Suprapubic skin (tissue), 4 donors: Measurements from ENCODE around the gene ABI3BP. TPM values are rescaled to one million over a fixed set of nuclear protein-coding genes. Genes with fewer than 3 reads are reported as not detected.

Experiments used
- DNase-seq, 2 donors: peaks; one replicate each; pipeline ENCODE4 v3.0.0-alpha.2; 2019; ENCODE audit warnings: low spot score in 2 of 2
- H3K27ac ChIP-seq: fragments of 200-600 bp; sonication (generic); one replicate; pipeline ENCODE4 v1.5.1; 2019
- H3K27me3 ChIP-seq: fragments of 200-600 bp; sonication (generic); one replicate; pipeline ENCODE4 v1.5.1; 2019
- H3K36me3 ChIP-seq: fragments of 200-600 bp; sonication (generic); one replicate; pipeline ENCODE4 v1.5.1; 2019
- H3K4me1 ChIP-seq: fragments of 200-600 bp; sonication (generic); one replicate; pipeline ENCODE4 v1.5.1; 2019
- H3K4me3 ChIP-seq: fragments of 200-600 bp; sonication (generic); one replicate; pipeline ENCODE4 v1.5.1; 2019; ENCODE audit warnings: mild to moderate bottlenecking
- H3K9me3 ChIP-seq: fragments of 200-600 bp; sonication (generic); one replicate; pipeline ENCODE4 v1.5.1; 2019
- EP300 ChIP-seq: sonication (generic); formaldehyde crosslinking; IDR thresholded peaks from one replicate; pipeline ENCODE4 v1.6.1; 2017; ENCODE audit warnings: antibody characterized with exemption
- POLR2A ChIP-seq, 2 donors: fragments of 450-650 bp; IDR thresholded peaks; one replicate each; pipeline ENCODE4 v1.6.1; 2017; ENCODE audit warnings: antibody characterized with exemption in 2 of 2, mild to moderate bottlenecking in 2 of 2, moderate library complexity in 2 of 2
- POLR2AphosphoS5 ChIP-seq, 3 donors: sonication (generic); formaldehyde crosslinking; IDR thresholded peaks; one replicate each; pipeline ENCODE4 v1.6.1; 2017; ENCODE audit warnings: antibody characterized with exemption in 3 of 3
- WGBS: methylation state at CpG from one replicate; pipeline ENCODE4 v1.1.5; 2018; 5-methylcytosine and 5-hydroxymethylcytosine counted together
- total RNA-seq, 4 donors: library from RNA; depleted of rRNA; stranded (reverse); fragments of >200 nt; gene quantifications; one replicate each; pipeline ENCODE4 v1.1.0, GENCODE V29; 2016
- TF ChIP-seq, protein P1 (sequence below), 2 donors: fragments of 200-600 bp in 1 of 2; fragments of 450-650 bp in 1 of 2; sonication (generic) in 1 of 2; IDR thresholded peaks; one replicate each; pipeline ENCODE4 v1.5.1; 2016 to 2019; ENCODE audit warnings: antibody characterized with exemption in 2 of 2, mild to moderate bottlenecking in 1 of 2, moderate library complexity in 1 of 2

The ABI3BP gene
- total RNA-seq, 4 donors from 2014 or later: 20.6 to 54.4 (median 38.4) TPM

- DNase-seq: no peak
- WGBS: 84% methylated on average over 5 of the region's 5 CpGs
- no peak for TF ChIP-seq POLR2AphosphoS5 (IDR thresholded peaks at IDR 0.05)
- TF ChIP-seq EP300: no peak
- no peak for TF ChIP-seq POLR2A (IDR thresholded peaks at IDR 0.05)
- TF ChIP-seq, protein P1, sequence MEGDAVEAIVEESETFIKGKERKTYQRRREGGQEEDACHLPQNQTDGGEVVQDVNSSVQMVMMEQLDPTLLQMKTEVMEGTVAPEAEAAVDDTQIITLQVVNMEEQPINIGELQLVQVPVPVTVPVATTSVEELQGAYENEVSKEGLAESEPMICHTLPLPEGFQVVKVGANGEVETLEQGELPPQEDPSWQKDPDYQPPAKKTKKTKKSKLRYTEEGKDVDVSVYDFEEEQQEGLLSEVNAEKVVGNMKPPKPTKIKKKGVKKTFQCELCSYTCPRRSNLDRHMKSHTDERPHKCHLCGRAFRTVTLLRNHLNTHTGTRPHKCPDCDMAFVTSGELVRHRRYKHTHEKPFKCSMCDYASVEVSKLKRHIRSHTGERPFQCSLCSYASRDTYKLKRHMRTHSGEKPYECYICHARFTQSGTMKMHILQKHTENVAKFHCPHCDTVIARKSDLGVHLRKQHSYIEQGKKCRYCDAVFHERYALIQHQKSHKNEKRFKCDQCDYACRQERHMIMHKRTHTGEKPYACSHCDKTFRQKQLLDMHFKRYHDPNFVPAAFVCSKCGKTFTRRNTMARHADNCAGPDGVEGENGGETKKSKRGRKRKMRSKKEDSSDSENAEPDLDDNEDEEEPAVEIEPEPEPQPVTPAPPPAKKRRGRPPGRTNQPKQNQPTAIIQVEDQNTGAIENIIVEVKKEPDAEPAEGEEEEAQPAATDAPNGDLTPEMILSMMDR (IDR thresholded peaks at IDR 0.05): no peak
- Histone ChIP-seq H3K27ac (no peak overlapping the region), H3K36me3 (no peaks in the 10 kb centered on the region), H3K4me1 (no peaks in the 10 kb centered on the region), H3K27me3 (no peaks in the 10 kb centered on the region), H3K9me3 (no peaks in the 10 kb centered on the region), H3K4me3 (no peak overlapping the region)
Observed at GRCh38 chr3:100834332-100834731, 158.9 kb downstream of the ABI3BP start.

GRCh38 chr3:100833483-100833882 lies 159.7 kb downstream of the ABI3BP start:
- H3K9me3 ChIP-seq: no peaks in the 10 kb centered on the region
- no peak overlapping the region for H3K4me3 ChIP-seq
- no peak for DNase-seq
- TF ChIP-seq EP300 (no peak), POLR2AphosphoS5 (IDR thresholded peaks at IDR 0.05) (no peak), POLR2A (IDR thresholded peaks at IDR 0.05) (no peak)
- TF ChIP-seq, protein P1 (IDR thresholded peaks at IDR 0.05): no peak
- WGBS: 80% methylated on average over 3 of the region's 3 CpGs
- no peaks in the 10 kb centered on the region for H3K27me3 ChIP-seq
- no peaks in the 10 kb centered on the region for H3K36me3 ChIP-seq
- no peak overlapping the region for H3K27ac ChIP-seq
- no peaks in the 10 kb centered on the region for H3K4me1 ChIP-seq

- TF ChIP-seq, protein P1 (IDR thresholded peaks at IDR 0.05): no peak
- TF ChIP-seq POLR2A (IDR thresholded peaks at IDR 0.05) (no peak), EP300 (no peak), POLR2AphosphoS5 (IDR thresholded peaks at IDR 0.05) (no peak)
- Histone ChIP-seq H3K27me3 (no peaks in the 10 kb centered on the region), H3K27ac (no peak overlapping the region), H3K4me1 (no peaks in the 10 kb centered on the region), H3K36me3 (no peaks in the 10 kb centered on the region), H3K4me3 (no peak overlapping the region), H3K9me3 (no peaks in the 10 kb centered on the region)
- no peak for DNase-seq
- 62% methylated on average over 2 of the region's 2 CpGs for WGBS
Observed at GRCh38 chr3:100831629-100832028, 161.6 kb downstream of the ABI3BP start.

GRCh38 chr3:100830931-100831330 lies 162.3 kb downstream of the ABI3BP start:
- DNase-seq: no peak
- no peak overlapping the region for H3K27ac ChIP-seq
- no peak overlapping the region for H3K4me3 ChIP-seq
- H3K9me3 ChIP-seq: no peaks in the 10 kb centered on the region
- H3K27me3 ChIP-seq: no peaks in the 10 kb centered on the region
- no peak for TF ChIP-seq POLR2AphosphoS5 (IDR thresholded peaks at IDR 0.05)
- no peak for TF ChIP-seq EP300
- TF ChIP-seq, protein P1 (IDR thresholded peaks at IDR 0.05): no peak
- no peak for TF ChIP-seq POLR2A (IDR thresholded peaks at IDR 0.05)
- H3K4me1 ChIP-seq: no peaks in the 10 kb centered on the region
- H3K36me3 ChIP-seq: no peaks in the 10 kb centered on the region

- H3K9me3 ChIP-seq: no peaks in the 10 kb centered on the region
- no peaks in the 10 kb centered on the region for H3K27me3 ChIP-seq
- 76% methylated on average over 3 of the region's 3 CpGs for WGBS
- TF ChIP-seq, protein P1 (IDR thresholded peaks at IDR 0.05): no peak
- no peak for TF ChIP-seq POLR2AphosphoS5 (IDR thresholded peaks at IDR 0.05)
- no peak for TF ChIP-seq POLR2A (IDR thresholded peaks at IDR 0.05)
- TF ChIP-seq EP300: no peak
- no peak for DNase-seq
- no peak overlapping the region for H3K27ac ChIP-seq
- no peak overlapping the region for H3K4me3 ChIP-seq
- H3K36me3 ChIP-seq: no peaks in the 10 kb centered on the region
- no peaks in the 10 kb centered on the region for H3K4me1 ChIP-seq
Observed at GRCh38 chr3:100825574-100825973, 167.6 kb downstream of the ABI3BP start.
